GM10248 (cell line): Measurements from ENCODE around the gene ACOXL.

Experiments
- CTCF ChIA-PET: fragments of 300-600 bp; sonication (Branson Sonifier 250); formaldehyde crosslinking; extraction: SDS; loops from one replicate; lab custom pipeline; 2021; ENCODE audit warnings: antibody characterized with exemption; lab: Yijun Ruan, JAX
- POLR2A ChIA-PET: fragments of 350-650 bp; sonication (Branson Sonifier 250); formaldehyde crosslinking; extraction: SDS; loops from one replicate; lab custom pipeline; 2020; ENCODE audit warnings: antibody characterized with exemption; lab: Yijun Ruan, JAX
- DNase-seq: peaks from one replicate; pipeline ENCODE4 v3.0.0; 2012; ENCODE audit errors: extremely low spot score
- TF ChIP-seq, protein P1 (sequence below): IDR thresholded peaks from 2 replicates; pipeline ENCODE4 v1.5.1; 2012; ENCODE audit warnings: mild to moderate bottlenecking, low read depth; ENCODE audit errors: extremely low read depth, missing control alignments, control extremely low read depth

Gene ACOXL

DNA sequence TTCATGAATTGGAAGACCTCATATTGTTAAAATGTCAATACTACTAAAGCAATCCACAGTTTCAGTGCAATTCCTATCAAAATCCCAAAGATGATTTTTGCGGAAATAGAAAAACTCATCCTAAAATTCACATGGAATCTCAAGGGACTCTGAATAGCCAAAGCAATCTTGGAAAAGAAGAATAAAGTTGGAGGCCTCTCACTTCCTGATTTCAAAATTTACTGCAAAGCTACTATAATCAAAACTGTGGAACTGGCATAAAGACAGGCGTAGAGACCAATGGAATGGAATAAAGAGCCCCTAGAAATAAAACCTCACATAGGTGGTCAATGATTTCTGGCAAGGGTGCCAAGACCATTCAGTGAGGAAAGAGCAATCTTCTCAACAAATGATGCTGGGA is 42.3 kb downstream of the ACOXL start:
- POLR2A ChIA-PET: no interaction called here
- CTCF ChIA-PET: no interaction called here
- TF ChIP-seq, protein P1, sequence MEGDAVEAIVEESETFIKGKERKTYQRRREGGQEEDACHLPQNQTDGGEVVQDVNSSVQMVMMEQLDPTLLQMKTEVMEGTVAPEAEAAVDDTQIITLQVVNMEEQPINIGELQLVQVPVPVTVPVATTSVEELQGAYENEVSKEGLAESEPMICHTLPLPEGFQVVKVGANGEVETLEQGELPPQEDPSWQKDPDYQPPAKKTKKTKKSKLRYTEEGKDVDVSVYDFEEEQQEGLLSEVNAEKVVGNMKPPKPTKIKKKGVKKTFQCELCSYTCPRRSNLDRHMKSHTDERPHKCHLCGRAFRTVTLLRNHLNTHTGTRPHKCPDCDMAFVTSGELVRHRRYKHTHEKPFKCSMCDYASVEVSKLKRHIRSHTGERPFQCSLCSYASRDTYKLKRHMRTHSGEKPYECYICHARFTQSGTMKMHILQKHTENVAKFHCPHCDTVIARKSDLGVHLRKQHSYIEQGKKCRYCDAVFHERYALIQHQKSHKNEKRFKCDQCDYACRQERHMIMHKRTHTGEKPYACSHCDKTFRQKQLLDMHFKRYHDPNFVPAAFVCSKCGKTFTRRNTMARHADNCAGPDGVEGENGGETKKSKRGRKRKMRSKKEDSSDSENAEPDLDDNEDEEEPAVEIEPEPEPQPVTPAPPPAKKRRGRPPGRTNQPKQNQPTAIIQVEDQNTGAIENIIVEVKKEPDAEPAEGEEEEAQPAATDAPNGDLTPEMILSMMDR: no peak
- DNase-seq: no peak

DNA sequence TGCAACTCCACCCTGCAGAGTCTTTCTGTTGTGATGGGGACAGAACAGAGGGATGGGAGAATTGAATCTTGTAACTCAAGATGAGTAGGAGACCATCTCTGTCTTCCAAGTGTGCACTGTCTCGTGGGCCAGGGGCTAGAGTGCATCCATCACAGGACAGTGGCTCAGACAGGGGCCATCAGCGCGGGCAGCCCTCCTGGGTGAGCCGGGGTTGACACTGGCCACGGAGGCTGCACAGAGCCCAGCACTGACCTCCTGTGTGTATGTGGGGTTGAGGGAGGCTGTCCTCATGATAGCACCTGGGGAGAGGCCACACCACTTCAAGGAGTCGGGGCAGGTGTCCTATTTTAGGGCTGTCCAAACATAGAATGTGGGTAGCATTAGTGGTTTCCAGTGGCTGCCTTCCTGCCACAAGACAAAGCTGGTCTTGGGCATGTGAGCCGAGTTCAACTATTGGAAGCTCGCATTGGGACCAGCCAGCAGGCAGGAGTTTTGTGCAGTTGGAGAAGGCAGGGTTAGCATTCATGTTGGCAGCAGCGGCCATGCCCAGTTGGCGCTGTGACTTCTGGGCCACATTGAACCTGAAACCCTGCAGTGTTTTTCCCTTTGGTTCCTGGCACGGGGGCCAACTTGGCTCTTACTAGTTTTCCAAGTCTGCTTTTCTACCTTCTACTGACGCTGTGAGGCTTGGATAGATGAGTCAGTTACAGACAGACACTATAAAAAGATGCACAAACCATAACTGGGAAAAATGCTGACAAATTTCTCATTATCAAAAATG is 45.3 kb downstream of the ACOXL start:
- DNase-seq: no peak

DNA sequence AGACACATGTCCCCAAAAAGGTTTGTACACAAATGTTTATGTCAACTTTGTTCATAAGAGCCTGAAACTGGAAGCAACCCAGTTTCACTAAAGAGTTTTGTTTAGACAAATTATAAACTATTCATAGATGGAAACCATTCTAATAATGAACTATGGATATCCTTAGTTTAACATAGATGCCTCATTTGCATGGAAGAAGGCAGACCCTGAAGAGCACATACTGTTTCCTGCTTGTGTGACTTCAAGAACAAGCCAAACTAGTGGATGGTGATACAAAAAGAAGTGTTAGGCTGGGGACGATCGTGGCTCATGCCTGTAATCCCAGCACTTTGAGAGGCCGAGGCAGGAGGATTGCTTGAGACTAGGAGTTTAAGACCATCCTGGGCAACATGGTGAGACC is 48.1 kb downstream of the ACOXL start:
- CTCF ChIA-PET: interaction anchor here (2.5 kb wide), 1 partner anchor 8 kb away, joined by 8 read pairs; no protein-coding TSS in a partner anchor
- no peak for DNase-seq
- TF ChIP-seq, protein P1: no peak
- POLR2A ChIA-PET: no interaction called here

More for the DNA sequence above, 45.3 kb downstream of the ACOXL start:
- TF ChIP-seq, protein P1: no peak
- POLR2A ChIA-PET: no interaction called here
- CTCF ChIA-PET: no interaction called here

DNA sequence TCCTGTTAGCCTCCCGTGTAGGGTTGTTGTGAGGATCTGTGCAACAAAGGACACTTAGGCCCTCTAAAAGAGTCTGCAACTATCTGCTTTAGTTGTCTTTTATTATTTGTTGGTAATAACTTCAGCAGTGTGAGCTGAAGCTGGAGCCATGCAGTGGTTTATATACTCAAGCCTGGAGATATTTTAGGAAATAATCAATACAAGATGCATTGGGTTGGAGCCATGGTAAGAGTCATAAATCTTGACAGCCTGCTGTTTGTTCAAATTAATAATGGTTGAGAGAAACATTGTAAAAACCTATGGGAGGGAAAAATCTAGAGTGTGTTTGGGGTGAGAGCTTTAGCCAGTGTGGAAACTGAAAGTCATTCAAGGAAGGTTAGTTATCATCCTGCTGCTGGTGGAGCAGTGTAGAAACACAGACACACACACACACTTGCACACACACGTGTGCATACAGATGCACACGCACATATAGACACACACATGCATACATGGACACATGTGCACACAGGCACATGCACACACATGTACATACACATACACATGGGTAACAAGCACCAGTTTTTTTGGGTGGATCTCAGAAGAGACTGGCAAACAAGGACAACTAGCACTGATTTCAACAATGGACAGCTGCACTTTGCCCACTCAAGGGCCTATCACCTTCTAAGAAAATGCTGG is 51.0 kb downstream of the ACOXL start:
- TF ChIP-seq, protein P1: no peak
- ChIA-PET POLR2A (no interaction called here), CTCF (interaction anchor here (2.3 to 2.9 kb wide), 2 partner anchors 10 to 13 kb away, joined by 6 to 11 read pairs; no protein-coding TSS in a partner anchor)
- no peak for DNase-seq

DNA sequence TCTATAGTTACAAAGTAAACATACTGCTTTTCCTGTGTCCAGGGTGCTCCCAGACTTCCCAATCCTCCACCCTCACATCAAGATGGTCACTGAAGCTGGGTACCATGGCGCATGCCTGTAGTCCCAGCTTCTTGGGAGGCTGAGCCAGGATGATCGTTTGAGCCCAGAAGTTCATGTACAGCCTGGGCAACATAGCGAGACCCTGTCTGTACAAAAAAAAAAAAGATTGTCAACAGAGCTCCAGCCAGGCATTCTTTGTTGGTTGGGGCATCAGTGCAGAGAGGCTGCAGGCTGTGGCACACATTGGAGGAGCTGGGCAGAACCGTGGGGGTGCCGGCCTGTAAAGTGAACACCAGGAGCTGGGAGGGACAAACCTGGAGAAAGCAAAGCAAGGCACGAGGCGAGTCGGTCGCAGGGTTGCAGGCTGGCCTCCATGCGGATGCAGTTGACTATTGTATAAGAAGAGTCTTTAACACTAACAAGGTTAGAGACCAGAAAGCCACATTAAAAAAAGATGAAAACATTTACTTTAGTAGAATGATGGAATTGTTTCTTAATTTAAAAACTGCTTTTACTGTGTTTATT is 51.8 kb downstream of the ACOXL start:
- TF ChIP-seq, protein P1: no peak
- ChIA-PET POLR2A (no interaction called here), CTCF (interaction anchor here (2.3 to 2.9 kb wide), 2 partner anchors 9 to 14 kb away, joined by 6 to 11 read pairs; no protein-coding TSS in a partner anchor)
- DNase-seq: no peak

DNA sequence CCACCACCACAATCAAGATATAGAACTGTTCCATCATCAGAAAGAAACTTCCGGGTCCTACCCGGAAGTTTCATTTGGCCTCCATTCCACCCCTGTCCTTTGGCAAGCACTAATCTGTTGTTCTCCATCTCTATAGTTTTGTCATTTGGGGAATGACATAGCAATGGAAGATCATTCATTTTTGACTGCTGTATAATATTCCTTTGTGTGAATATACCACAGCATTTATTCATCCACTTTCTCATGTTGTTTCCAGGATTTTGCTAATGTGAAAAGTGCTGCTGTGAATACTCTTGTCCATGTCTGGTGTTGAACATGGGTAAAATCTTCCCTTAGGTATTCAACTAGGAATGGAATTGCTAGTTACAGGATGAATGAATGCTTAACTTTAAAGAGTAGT is 53.1 kb downstream of the ACOXL start:
- CTCF ChIA-PET: no interaction called here
- TF ChIP-seq, protein P1: no peak
- no peak for DNase-seq
- POLR2A ChIA-PET: no interaction called here
